NCI-H69 (cell line): ENCODE data around the gene PPP4R4.

Experiments
- DNase-seq: peaks from one replicate; lab custom pipeline; 2025; lab: John Stamatoyannopoulos, UW

PPP4R4 gene, protein sequence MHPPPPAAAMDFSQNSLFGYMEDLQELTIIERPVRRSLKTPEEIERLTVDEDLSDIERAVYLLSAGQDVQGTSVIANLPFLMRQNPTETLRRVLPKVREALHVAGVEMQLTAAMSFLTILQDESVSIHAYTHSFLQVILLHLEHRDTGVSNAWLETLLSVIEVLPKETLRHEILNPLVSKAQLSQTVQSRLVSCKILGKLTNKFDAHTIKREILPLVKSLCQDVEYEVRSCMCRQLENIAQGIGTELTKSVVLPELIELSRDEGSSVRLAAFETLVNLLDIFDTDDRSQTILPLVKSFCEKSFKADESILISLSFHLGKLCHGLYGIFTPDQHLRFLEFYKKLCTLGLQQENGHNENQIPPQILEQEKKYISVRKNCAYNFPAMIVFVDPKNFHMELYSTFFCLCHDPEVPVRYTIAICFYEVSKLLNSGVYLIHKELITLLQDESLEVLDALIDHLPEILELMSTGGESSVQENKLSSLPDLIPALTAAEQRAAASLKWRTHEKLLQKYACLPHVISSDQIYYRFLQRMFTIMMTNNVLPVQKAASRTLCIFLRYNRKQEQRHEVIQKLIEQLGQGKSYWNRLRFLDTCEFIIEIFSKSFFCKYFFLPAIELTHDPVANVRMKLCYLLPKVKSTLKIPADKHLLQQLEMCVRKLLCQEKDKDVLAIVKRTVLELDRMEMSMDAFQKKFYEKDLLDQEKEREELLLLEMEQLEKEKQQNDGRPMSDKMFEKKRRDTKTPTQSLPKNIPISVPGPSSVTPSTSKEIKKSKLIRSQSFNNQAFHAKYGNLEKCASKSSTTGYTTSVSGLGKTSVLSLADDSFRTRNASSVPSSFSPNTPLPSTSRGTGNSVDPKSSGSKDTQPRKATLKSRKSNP

DNA sequence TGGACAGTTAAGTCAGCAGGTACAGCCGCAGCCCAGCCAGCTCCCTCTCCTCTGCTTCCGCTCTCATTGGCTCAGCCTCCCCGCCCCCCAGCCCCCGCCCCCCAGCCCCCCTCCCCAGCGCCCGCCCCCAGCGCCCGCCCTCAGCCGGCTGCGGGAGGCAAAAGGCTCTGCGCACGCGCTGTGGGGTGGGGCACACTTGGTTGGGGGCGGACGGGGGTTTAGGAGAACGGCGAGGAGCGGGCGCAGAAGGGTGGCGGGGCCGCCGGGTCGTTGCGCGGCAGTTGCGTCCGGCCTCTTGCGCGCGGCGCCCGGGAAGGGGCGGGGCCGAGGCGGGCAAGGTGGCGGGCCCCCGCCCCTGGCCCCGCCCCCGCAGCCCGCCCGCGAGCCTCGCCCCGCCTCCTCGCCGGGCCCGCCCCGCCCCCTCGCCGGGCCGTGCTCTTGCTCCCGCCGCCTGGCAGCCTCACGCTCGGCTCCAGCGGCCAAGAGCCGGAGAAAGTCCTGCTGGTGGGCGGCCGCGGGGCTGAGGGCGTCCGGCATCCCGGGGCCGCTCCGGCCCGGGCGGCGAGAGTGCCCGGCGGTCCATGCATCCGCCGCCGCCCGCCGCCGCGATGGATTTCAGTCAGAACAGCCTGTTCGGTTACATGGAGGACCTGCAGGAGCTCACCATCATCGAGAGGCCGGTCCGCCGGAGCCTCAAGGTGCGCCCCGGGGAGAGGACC, at the start of gene PPP4R4:
Gene PPP4R4 (plus strand): TSS at position 438 of the 719 bp plus-strand sequence. CDS start 144 bp downstream, at position 582.
- peak; percentile 99 for DNase-seq

DNA sequence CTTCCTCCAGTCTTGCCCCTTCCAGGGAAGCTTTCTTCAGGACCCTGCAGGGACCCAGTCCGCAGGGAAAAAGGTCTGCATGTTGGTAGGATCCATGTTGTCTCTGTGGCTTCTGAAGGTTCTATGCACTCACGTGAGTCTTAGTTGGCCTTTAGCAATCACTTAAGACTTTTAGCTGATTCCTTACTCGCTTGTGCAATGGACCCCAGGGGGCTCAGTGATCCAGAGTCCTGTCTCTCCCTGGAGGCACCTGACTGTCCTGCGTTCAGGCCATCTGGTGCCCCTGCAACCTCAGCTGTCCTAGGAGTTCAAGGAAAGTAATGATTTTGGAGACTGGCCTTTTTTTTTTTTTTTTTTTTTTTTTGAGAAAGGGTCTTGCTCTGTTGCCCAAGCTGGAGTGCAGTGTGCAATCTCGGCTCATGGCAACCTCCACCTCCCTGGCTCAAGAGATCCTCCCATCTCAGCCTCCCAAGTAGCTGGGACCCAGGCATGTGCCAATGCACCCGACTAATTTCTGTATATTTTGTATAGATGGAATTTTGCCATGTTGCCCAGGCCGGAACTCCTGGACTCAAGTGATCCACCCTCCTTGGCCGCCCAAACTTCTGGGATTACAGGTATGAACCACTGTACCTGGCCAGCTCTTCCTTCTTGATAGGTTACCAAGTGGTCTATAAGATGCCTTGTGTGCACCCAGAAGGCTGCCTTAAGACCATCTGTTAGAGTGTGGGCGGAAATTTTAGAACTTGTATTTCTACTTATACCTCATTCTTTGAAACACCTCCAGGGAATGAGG, 49.3 kb upstream of the PPP4R4 start:
- DNase-seq = no peak

DNA sequence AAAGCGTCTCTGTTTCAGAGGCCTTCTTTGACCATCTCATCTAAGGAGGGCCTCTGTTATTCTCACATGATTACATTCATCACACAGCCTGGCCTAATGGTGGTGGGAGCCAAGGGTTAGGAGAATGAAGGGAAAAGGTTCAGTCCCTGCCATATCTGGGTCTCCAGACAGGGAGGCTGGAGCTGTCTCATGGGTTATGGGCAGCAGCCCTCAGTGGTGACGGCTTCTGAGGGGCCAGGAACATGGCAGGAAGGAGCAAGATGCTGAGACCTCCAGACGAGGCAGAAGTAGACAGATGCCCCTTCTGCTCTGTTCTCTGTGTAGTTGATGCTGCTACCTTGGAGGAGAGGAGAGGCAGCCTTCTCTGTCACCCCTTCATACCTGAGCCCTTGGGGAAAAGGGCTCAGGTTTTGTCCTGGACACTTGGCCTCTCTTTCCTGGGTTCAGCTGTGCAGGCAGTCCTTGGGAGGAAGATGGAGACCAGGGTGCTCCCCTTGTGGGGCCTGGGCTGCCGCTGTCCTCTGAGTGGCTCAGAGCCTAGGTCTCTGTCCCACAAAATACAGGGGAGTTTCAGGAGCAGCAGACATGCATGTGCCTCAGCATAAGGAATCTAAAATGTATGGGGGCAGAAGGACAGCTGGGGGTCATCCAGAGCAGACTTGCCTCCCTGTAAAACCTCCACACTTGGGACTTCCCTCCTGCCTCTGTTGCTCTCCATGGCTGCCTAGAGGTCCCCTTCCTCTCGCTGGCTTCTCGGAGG, 48.3 kb upstream of the PPP4R4 start:
- no peak for DNase-seq

DNA sequence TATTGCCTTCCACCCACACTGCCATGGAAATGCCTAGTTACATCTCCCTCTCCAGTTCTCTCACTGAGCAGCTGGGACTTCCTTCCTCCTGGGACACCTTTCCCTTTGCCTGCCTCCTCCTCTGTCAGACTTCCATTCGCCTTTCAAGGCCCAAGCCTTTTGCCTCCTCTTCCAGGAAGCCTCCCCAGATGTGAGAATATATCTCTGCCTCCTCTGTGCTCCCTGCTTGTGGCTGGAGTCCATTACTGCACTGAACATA, 47.8 kb upstream of the PPP4R4 start:
- DNase-seq = no peak

DNA sequence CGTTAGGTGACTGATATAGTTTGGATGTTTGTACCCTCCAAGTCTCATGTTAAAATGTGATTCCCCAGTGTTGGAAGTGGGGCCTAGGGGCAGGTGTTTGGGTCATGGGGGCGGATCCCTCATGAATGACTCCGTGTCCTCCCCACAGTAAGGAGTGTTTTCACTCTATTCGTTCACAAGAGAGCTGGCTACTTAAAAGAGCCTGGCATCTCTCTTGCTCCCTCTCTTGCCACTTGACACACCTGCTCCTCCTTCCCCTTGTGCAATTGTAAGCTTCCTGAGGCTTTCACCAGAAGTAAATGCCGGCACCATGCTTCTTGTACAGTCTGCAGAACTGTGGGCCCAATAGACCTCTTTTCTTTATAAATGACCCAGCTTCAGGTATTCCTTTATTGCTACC, 47.3 kb upstream of the PPP4R4 start:
- DNase-seq = no peak

DNA sequence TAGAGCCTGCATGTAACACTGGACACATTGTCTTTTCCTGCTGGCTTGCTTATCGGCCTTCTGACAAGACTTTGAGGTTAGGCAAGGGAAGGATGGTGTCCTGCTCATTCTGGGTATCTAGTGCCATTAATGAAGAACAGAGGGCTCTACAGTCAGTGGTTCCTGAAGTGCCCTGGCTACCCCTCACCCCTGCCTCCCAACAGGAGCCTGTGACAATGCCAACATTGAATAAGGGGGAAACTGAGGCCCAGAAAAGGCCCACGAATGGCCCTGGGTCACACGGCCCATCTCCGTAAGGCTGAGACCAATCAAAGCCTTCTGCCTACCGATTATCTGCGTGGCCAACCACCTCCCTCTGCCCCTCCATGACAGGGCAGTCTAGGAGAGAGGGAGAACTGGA, 46.8 kb upstream of the PPP4R4 start:
- no peak for DNase-seq

DNA sequence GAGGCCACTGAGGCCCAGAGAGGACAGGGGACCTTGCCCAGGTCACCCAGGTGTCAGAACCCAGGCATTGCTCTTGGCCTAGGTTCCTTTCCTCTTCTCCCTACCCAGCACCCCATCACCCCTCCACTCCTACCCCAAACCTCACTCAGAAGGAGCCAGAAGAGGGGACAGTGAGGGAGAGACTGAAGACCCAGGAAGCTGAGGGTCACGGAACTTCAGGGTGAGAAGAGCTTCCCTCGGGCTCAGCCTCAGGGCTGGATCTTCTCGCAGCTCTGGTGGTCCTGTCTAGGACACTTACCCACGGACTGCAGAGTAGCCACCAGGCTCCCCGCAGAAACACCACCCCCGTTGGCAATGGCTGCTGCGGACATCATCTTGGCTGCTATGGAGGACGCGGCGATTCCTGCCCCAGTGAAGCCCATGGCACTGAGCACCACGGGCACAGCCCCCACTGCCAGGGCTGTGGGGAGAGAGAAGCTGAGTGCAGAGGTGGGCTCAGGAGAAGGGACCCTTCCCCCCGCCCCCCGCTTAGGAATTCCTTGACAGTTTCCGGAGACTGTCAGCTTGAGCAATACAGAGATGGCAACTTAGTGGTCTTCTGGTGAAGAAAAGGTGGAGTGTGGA, 45.8 kb upstream of the PPP4R4 start:
- no peak for DNase-seq

DNA sequence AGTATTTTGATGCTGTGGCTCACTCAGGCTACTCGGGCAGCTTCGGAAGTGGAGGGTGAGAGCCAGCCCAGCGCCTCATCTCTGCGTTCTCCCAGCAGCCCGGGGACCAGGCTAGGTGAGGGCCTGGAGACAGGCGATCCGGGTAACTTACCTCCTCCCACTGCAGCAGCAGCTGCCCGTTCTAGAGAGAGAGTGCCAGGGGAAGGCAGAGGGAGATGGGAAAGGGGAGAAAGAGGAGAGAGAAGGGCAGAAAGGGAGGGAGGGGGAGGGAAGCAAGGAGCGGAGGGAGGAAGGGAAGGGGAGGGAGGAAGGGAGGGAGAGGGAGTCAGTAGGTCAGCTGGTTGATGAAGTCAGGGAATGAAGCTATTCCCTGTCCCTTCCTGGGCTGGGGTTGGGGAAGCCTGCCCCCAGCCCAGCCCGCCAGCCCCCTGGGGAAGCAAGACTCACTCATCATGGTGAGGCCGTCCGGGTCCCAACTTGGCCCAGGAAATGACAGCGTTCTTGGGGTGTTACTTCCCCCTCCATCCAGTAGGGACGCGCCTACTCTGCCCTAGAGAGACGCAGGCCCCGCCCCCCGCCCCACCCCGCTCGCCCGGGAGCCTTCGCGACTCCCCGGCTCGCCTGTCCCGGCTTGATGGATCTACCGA, 44.9 kb upstream of the PPP4R4 start, which contains the start of gene IFI27L2:
Gene IFI27L2 (minus strand): TSS at position 494 of the 647 bp plus-strand sequence. CDS start 40 bp downstream, at position 454.
- DNase-seq = peak; percentile 92

DNA sequence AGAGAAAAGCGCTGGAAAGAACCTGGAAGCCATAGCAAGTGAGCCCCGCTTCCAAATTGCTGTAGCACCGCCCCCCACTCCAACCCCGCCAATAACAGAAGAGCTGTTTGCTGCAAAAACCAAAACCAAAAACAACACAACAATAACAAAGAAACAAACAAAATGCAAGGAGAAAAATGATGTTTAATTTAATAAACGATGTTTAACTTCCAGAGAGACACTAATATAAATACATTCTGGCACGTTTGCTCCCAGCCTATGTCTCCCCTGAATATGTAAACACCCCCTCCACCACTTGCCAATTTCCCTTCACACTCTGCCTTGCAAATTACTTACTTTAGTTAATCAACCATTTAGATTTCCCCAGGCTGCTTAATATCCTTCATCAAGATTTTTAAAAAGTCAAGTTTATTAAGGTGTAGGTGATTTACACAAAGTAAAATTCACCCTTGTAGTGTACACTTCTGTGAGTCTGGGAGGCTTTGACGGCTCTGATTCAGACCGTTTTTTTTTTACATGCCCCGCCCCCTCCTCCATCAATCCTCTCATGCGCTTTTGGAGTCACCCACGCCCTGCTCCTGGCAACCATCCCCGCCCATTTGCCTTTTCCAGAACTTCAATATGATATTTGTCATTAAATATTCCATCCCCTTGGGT, 44.2 kb upstream of the PPP4R4 start:
- peak; percentile 81 for DNase-seq

DNA sequence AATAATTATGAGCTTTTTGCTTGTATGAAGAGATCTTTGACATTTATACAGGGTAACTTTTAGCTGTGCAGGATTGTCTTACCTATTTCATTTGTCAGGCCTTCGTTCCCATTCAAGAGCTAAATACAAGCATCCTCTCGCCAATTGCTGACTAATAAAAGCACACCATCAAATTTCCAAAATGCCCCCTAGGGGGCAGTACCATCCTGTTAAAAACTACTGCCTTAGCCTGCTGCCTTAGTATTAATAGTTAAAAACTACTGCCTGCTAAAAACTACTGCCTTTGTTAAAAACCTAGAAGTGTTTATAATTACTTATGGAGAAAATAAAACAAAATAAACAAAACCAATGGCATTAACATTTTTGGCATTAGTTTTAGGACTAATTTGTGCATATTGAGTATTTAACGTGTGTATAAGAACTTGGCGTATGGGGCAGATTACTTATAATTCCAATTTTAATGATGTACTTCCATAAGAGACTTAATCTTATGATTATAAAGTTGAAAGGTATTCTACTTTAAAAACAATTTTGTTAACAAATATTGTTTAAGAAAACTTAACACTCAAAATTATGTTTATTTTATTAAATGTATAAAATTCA, 41.7 kb upstream of the PPP4R4 start:
- peak; percentile 82 for DNase-seq

DNA sequence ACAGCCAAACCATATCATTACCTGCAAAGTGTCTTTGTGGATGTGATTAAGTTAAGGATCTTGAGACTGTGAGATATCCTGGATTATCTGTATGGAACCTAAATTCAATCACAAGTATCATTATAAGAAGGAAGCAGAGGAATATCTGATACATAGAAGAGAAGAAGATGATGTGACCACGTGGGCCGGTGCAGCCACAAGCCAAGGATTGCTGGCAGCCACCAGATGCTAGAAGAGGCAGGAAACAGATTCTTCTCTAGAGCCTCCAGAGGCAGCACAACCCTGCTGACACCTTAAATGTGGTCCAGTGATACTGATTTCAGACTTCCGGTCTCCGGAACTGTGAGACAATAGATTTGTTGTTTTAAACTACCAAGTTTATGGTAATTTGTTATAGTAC, 38.6 kb upstream of the PPP4R4 start:
- DNase-seq = no peak

DNA sequence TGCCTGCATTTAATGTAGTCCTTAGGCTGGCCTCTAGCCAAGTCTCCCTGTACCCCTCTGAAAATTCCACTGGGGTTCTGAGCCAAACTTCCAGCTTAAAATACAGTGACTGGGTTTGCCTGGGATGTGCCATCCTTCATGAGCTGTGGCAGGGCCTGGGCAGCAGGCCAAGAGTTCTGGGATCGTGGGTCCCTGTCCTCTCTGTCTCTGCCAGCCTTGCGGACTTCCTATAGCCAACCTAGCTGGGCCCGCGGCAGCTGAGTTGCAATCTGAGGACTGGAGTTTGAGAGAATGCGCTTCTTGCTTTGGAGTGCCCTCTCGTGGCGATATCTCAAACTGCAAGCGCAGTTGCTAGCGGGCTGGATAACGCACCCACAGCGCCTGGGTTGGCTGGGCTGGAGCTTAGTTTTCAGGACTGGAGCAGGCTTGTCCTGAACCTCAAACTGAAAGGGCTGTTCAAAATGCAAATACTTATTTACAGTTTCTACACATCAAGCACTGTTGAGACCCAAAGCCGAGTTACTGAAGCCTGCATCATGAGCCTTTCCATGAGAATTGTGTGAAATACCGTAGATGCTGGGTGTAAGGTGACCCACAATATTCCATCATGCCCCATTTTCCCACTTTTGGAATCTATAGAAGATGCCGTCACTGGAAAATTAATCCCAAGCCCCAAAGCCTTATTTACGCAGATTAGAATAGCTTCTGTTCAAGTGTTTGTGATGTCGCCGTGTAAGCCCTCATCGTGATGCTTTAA, 37.4 kb upstream of the PPP4R4 start:
- peak; percentile 91 for DNase-seq

DNA sequence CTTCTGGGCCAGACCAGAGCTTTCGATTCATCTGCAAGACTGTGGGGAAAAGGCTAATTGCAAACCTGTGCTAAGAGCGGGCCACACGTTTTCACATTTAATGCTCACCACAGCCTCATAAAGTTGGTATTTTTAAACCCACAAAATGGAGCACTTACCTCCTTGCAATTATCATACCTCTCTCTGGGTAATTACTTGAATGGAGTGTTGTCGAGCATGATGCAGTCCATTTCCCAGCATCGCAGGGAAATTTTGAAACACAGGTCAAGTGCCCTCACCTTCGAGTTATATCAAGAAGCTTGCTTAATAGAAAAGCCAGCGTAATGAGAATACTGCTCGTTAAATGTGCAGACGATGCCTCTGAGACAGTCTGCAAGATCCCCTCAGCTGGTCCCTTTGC, 35.9 kb upstream of the PPP4R4 start:
- no peak for DNase-seq

DNA sequence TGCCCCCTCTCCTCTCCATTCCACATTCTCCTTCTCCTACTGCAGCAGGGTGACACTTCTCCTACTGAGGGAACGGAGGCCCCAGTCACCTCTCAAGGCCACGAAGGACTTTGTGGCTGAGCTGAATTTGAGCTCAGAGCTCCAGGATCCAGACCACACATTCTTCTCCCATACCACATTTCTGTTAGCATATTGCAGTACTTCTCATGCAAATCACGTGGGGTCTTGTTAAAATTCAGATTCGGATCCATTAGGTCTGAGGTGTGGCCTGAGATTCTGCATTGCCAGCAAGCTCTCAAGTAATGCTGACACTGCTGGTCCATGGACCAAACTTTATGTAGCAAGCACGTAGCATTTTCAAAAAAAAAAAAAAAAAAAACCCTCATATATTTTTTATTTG, 35.1 kb upstream of the PPP4R4 start:
- no peak for DNase-seq

DNA sequence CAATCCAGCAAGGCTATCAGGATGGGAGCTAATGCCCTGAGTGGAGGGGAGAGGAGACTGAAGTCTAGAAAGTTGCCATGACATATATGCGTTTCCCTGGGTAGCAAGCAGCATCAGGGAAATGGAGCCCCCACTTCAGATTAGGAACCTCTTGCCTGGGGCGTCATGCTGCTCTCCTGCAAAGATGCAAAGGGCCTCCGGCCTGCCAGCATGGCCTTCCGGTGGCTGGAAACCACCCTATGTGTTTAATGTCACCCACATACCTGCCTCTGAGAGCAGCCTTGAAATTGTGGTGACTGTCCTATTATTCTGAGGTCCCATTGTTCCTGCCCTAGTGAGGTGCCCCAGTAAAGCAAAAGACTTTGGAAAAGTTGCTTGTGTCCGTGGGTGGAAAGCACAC, 34.7 kb upstream of the PPP4R4 start:
- no peak for DNase-seq

DNA sequence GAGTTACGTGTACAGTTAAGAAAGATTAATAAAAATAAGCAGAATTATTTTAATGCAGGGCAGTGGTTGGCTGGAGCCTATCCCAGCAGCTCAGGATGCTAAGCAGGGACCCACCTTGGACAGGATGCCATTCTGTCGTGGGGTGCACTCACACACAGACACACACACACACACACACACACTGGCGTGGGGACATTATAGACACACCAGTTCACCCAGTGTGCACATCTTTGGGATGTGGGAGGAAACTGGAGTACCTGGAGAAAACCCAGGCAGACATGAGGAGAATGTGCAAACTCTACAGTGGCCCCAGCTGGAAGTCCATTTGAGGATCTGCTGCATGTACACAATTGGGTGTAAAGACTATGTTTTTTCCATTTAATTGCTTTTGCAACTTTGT, 31.9 kb upstream of the PPP4R4 start:
- no peak for DNase-seq

DNA sequence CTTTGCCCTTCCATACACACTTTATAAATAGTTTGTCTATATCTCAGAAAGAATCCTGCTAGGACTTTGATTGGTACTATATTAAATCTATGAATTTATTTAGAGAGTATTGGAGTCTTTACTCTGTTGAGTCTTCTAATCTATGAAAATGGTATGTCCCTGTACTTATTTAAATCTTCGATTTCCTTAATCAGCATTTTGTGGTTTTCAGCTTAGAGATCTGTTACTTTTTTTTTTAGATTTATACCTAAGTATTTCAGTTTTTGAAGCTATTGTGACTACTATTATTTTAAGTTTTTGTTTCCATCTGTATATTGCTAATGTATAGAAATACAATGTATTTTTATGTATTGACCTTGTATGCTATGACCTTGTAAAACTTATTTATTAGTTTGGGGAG, 31.3 kb upstream of the PPP4R4 start:
- no peak for DNase-seq

DNA sequence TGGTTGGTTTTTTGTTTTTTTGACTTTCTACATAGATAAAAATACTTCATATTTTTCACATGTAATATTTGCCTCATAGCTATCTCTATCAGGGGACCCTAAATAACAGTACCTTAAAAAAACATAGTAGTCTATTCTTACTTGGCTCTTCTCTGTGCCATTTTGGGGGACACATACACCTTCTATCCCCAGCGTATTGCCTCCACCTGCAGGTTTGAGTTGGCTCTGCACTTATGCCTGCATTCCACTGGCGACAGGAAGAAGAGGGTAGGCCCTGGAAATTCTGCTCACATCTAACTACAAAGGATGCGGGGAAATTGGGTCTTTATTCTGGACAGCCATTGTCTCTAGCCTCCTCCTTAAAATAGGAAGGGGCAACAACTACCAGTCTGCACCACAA, 30.9 kb upstream of the PPP4R4 start:
- peak; percentile 71 for DNase-seq
